Chondrocyte (in vitro differentiated cells): ENCODE data around the gene CPD. TPM values are rescaled to one million over a fixed set of nuclear protein-coding genes. Genes with fewer than 3 reads are reported as not detected.
A peak's percentile ranks its signal among the peaks of the same experiment; 100 is the strongest.

Source experiments
- DNase-seq: peaks from one replicate; pipeline ENCODE4 v3.0.0; 2021; ENCODE audit warnings: mixed read lengths, low spot score
- H3K27ac Mint-ChIP-seq: one replicate; pipeline ENCODE4 v1.8.0; 2021; ENCODE audit warnings: mild to moderate bottlenecking, moderate library complexity, mixed read lengths; ENCODE audit not compliant: unreplicated experiment
- H3K27me3 Mint-ChIP-seq: 2 replicates; pipeline ENCODE4 v1.8.0; 2021; ENCODE audit warnings: low read depth, mixed read lengths
- H3K36me3 Mint-ChIP-seq: 2 replicates; pipeline ENCODE4 v1.8.0; 2021; ENCODE audit warnings: low read depth, mixed read lengths
- H3K4me1 Mint-ChIP-seq: 2 replicates; pipeline ENCODE4 v1.8.0; 2021; ENCODE audit warnings: low read depth, mild to moderate bottlenecking, mixed read lengths
- H3K4me3 Mint-ChIP-seq: one replicate; pipeline ENCODE4 v1.8.0; 2021; ENCODE audit warnings: mild to moderate bottlenecking, moderate library complexity, mixed read lengths; ENCODE audit not compliant: unreplicated experiment
- H3K9me3 Mint-ChIP-seq: 2 replicates; pipeline ENCODE4 v1.8.0; 2021; ENCODE audit warnings: low read depth, mixed read lengths
- total RNA-seq: library from RNA; stranded (reverse); gene quantifications from 3 replicates; pipeline ENCODE4 v1.2.1, GENCODE V29; 2021
- TF ChIP-seq, protein P1 (sequence below): fragments of 200-600 bp; sonication (generic); IDR thresholded peaks from 2 replicates; pipeline ENCODE4 v1.5.0; 2021; ENCODE audit warnings: antibody characterized with exemption, mild to moderate bottlenecking, moderate library complexity

CPD gene
- total RNA-seq, 1 donor from 2014 or later, result 78.1 TPM

DNA sequence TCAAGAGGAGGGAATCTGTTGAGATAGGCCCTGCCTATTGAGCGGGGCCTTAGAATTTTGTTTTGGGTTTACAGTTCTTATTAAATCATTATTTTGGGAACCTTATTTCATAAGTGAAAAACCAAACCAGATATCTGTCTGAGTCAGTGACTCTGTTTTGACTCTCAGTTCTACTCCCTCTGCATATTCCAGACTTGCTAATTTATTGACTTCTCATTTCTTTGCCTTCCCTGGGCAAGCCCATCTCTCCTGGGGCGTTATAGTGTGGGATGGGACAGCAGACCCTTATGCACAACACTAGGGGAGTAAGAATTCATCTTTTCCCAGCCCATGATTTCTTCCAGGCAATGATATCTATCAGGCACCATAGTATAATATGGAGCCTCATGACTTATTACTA lies 45.7 kb downstream of the CPD start:
- Mint-ChIP-seq H3K36me3 (peaks cover 20% of the 10 kb centered on the region), H3K9me3 (no peaks in the 10 kb centered on the region), H3K27me3 (no peaks in the 10 kb centered on the region), H3K4me3 (no peak overlapping the region), H3K4me1 (peaks cover 36% of the 10 kb centered on the region), H3K27ac (no peak overlapping the region)
- TF ChIP-seq, protein P1, sequence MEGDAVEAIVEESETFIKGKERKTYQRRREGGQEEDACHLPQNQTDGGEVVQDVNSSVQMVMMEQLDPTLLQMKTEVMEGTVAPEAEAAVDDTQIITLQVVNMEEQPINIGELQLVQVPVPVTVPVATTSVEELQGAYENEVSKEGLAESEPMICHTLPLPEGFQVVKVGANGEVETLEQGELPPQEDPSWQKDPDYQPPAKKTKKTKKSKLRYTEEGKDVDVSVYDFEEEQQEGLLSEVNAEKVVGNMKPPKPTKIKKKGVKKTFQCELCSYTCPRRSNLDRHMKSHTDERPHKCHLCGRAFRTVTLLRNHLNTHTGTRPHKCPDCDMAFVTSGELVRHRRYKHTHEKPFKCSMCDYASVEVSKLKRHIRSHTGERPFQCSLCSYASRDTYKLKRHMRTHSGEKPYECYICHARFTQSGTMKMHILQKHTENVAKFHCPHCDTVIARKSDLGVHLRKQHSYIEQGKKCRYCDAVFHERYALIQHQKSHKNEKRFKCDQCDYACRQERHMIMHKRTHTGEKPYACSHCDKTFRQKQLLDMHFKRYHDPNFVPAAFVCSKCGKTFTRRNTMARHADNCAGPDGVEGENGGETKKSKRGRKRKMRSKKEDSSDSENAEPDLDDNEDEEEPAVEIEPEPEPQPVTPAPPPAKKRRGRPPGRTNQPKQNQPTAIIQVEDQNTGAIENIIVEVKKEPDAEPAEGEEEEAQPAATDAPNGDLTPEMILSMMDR, result no peak
- DNase-seq, result no peak

DNA sequence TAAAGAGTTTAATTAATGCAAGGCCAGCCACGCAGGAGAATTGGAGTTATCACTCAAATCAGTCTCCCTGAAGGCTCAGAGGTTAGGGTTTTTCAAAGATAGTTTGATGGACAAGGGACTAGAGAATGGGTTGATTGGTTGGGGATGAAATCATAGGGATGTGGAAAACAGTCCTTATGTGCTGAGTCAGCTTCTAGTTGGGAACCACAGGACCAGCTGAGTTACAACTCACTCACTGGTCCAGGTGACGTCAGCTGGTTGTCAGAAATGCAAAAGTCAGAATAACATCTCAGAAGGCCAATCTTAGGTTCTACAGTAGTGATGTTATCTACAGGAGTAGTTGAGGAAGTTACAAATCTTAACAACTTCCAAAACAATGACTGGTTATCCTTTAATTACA lies 47.6 kb downstream of the CPD start:
- H3K27me3 Mint-ChIP-seq, result no peaks in the 10 kb centered on the region
- H3K9me3 Mint-ChIP-seq, result no peaks in the 10 kb centered on the region
- H3K27ac Mint-ChIP-seq, result no peak overlapping the region
- TF ChIP-seq, protein P1, result no peak
- no peak for DNase-seq
- H3K4me3 Mint-ChIP-seq, result no peak overlapping the region
- peaks cover 20% of the 10 kb centered on the region for H3K36me3 Mint-ChIP-seq
- H3K4me1 Mint-ChIP-seq, result peaks cover 41% of the 10 kb centered on the region

DNA sequence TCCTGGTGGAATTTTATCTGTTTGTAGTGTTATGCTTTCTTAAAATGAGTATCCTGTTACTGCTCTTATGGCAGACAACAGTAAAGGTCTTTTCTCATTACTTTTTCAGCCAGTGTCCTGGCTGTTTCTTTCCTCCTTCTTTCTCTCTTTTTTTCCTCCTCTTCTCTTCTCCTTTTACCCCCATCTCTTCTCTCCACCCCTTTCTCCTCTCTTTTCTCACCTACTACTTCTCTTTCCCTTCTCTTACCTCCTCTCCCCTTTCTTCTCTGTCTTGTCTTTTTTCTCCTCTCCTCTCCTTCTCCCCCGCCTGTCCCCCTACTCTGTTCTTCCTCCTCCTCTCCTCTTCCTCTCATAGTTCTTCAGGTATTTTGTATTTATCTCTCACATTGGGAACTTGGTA lies 48.9 kb downstream of the CPD start:
- H3K36me3 Mint-ChIP-seq, result peaks cover 22% of the 10 kb centered on the region
- H3K9me3 Mint-ChIP-seq, result no peaks in the 10 kb centered on the region
- no peak overlapping the region for H3K4me3 Mint-ChIP-seq
- peaks cover 31% of the 10 kb centered on the region for H3K4me1 Mint-ChIP-seq
- TF ChIP-seq, protein P1, result no peak
- no peak for DNase-seq
- H3K27me3 Mint-ChIP-seq, result no peaks in the 10 kb centered on the region
- H3K27ac Mint-ChIP-seq, result peak overlapping the region; percentile 88

DNA sequence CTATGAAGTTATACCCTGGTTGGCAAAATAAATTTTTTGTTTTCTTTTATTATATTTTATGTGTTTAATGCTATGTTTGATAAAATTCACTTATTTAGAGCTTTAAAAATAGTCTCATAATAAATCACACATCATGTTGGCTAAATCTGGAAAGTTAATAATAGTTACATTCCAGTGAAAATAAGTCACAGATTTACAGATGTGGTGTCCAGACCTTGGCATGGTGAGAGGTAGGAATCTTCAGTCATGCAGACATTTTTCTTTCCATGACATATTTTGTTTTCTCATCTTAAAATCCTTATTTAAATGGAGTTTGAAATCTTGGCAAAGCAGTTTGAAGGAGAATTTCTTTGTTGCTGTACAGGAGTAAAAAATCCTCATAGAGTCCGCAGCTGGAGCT lies 50.4 kb downstream of the CPD start:
- Mint-ChIP-seq H3K36me3 (peaks cover 23% of the 10 kb centered on the region), H3K27ac (peak overlapping the region; percentile 94), H3K9me3 (peaks cover 6% of the 10 kb centered on the region), H3K4me3 (peak overlapping the region; percentile 37), H3K27me3 (no peaks in the 10 kb centered on the region), H3K4me1 (peaks cover 42% of the 10 kb centered on the region)
- TF ChIP-seq, protein P1, result no peak
- DNase-seq, result no peak

DNA sequence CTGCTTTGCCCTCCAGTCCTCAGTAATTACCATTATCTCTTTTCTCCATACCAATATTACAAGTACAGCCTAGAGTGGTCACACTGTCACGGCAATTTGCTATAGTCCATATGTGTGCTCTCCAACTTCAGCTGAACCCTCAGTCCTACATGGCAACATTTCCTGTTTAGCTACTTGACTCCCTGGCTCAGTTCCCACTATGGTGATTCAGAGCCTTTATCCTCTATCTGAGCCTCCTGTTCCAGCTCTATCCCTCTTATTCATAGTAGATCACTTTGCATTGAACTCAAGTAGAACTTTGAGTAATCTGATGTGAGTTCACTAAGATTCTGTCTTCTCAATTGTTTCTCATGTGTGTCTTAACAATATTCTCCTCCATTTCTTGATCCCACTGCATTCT lies 54.8 kb downstream of the CPD start:
- Mint-ChIP-seq H3K4me1 (peaks cover 27% of the 10 kb centered on the region), H3K4me3 (no peak overlapping the region), H3K27ac (peak overlapping the region; percentile 49), H3K36me3 (peaks cover 20% of the 10 kb centered on the region), H3K9me3 (peaks cover 6% of the 10 kb centered on the region), H3K27me3 (no peaks in the 10 kb centered on the region)
- DNase-seq, result no peak
- TF ChIP-seq, protein P1, result no peak
